Stimulated activated CD4-positive, alpha-beta T cell treated with anti-CD3 and anti-CD28 coated beads, Interleukin-2, amount 100 ng/mL, for 4 hours (primary cell): ENCODE data around the gene NTHL1.

Source experiments
- DNase-seq: peaks from one replicate; pipeline ENCODE4 v3.0.0-alpha.2; 2020; ENCODE audit warnings: low read depth

Gene NTHL1

GRCh38 chr16:1991948-1992703 lies 55.5 kb downstream of the NTHL1 start:
- peak; percentile 99 for DNase-seq

- no peak for DNase-seq
Observed at GRCh38 chr16:1991588-1991947, 56.1 kb downstream of the NTHL1 start.

- DNase-seq = no peak
Observed at GRCh38 chr16:1991135-1991551, 56.5 kb downstream of the NTHL1 start.

GRCh38 chr16:1990351-1991134 lies 57.1 kb downstream of the NTHL1 start:
- DNase-seq = no peak

- no peak for DNase-seq
Observed at GRCh38 chr16:1990101-1990350, 57.6 kb downstream of the NTHL1 start.
